Peyer's patch (tissue), 4 donors: ENCODE results near the gene GRWD1. TPM values are rescaled to one million over a fixed set of nuclear protein-coding genes. Genes with fewer than 3 reads are reported as not detected.

ENCODE experiments used
- DNase-seq, 3 donors: peaks; one replicate each; pipeline ENCODE4 v3.0.0-alpha.2; 2017 to 2019
- H3K27ac ChIP-seq, 4 donors: fragments of 200-600 bp; sonication (generic); one replicate each; pipeline ENCODE4 v1.5.1; 2016 to 2019
- H3K27me3 ChIP-seq, 2 donors: fragments of 200-600 bp; sonication (generic); one replicate each; pipeline ENCODE4 v1.5.1; 2019
- H3K36me3 ChIP-seq, 3 donors: fragments of 200-600 bp; sonication (generic); one replicate each; pipeline ENCODE4 v1.5.1; 2016 to 2019
- H3K4me1 ChIP-seq, 4 donors: fragments of 200-600 bp; sonication (generic); one replicate each; pipeline ENCODE4 v1.5.1; 2016 to 2019
- H3K4me3 ChIP-seq, 4 donors: fragments of 200-600 bp; sonication (generic); 1 replicate in 3 of 4; 2 replicates in 1 of 4; pipeline ENCODE4 v1.5.1; 2016 to 2019; ENCODE audit warnings: mild to moderate bottlenecking in 1 of 4
- H3K9me3 ChIP-seq, 4 donors: fragments of 200-600 bp; sonication (generic); one replicate each; pipeline ENCODE4 v1.5.1; 2016 to 2019; ENCODE audit warnings: mild to moderate bottlenecking in 1 of 4
- CTCF ChIP-seq, 6 experiments: fragments of 450-650 bp in 4 of 6; fragments of 200-600 bp in 2 of 6; sonication (generic) in 1 of 6; IDR thresholded peaks; one replicate each; pipeline ENCODE4 v1.5.1; 2017 to 2019; ENCODE audit warnings: antibody characterized with exemption in 6 of 6, mild to moderate bottlenecking in 3 of 6, moderate library complexity in 1 of 6
- POLR2A ChIP-seq, 2 donors: fragments of 450-650 bp; IDR thresholded peaks; one replicate each; pipeline ENCODE4 v1.5.1; 2017; ENCODE audit warnings: antibody characterized with exemption in 2 of 2, mild to moderate bottlenecking in 2 of 2, moderate library complexity in 2 of 2
- total RNA-seq, 4 donors: library from RNA; depleted of rRNA; stranded (reverse); fragments of >200 nt; gene quantifications; one replicate each; pipeline ENCODE4 v1.1.0, GENCODE V29; 2016

GRWD1 gene
- total RNA-seq, 4 donors from 2014 or later = 10.0 to 17.6 (median 15.6) TPM

GRCh38 chr19:48454150-48454730 is 8.5 kb downstream of the GRWD1 start:
- no peak for TF ChIP-seq POLR2A (IDR thresholded peaks at IDR 0.05)
- TF ChIP-seq CTCF (IDR thresholded peaks at IDR 0.05) = no peak
- Histone ChIP-seq H3K4me1 (no peaks in the 10 kb centered on the region), H3K36me3 (peaks cover 0 to 66% (median 0%) of the 10 kb centered on the region in 3 donors), H3K9me3 (no peaks in the 10 kb centered on the region), H3K27ac (no peak overlapping the region), H3K4me3 (no peak overlapping the region), H3K27me3 (no peaks in the 10 kb centered on the region)
- no peak for DNase-seq

DNA sequence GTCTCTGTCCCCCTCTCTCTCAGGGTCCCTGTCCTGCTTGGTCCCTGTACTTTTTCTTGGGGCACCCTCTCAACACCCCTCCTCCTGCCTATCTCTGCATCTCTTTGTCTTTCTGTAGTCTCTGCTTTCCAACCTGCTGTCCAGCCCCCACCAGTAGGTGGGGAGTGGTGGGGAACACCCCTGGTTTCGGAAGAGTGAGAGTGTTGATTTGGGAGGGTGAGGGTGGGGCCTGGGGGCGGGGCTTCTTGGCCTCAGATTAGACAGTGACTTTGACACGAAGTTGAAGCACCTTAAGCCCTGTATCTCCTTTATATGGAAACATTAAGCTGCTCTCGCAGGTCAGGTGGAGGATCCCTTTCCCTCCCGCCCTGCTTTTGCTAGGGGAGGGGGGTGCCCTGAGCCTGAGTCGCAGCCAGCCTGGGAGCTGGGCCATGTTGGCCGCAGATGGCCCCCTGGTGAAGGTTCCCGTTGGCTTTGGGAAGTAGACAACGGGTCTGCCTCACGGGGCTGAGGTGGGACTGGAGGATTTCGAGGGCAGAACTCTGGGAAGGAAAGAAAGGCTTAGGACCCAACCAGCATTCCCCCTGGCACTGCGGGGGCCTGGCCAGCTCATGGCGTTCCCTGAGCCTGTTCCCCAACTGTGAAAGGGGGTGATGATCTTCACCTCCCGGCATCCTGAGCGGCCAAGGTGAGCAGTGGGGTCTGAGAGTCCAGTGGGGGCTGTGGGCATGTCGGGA is 9.6 kb downstream of the GRWD1 start, which contains the start of gene KCNJ14:
Gene KCNJ14, plus strand, starts transcription at position 404 of the 737 bp plus-strand sequence. CDS start 6,151 bp downstream, outside the sequence.
- no peak for TF ChIP-seq POLR2A (IDR thresholded peaks at IDR 0.05)
- TF ChIP-seq CTCF (IDR thresholded peaks at IDR 0.05) = no peak
- Histone ChIP-seq H3K36me3 (peaks cover 0 to 56% (median 0%) of the 10 kb centered on the region in 3 donors), H3K4me3 (no peak within 1 kb of the TSS), H3K9me3 (no peaks in the 10 kb centered on the region), H3K27me3 (no peaks in the 10 kb centered on the region), H3K4me1 (no peaks in the 10 kb centered on the region), H3K27ac (no peak within 1 kb of the TSS)
- no peak for DNase-seq

- H3K4me1 ChIP-seq = no peaks in the 10 kb centered on the region
- H3K36me3 ChIP-seq = peaks cover 0 to 49% (median 0%) of the 10 kb centered on the region in 3 donors
- DNase-seq = no peak
- H3K27ac ChIP-seq = no peak overlapping the region
- no peaks in the 10 kb centered on the region for H3K9me3 ChIP-seq
- TF ChIP-seq POLR2A (IDR thresholded peaks at IDR 0.05) (no peak), CTCF (IDR thresholded peaks at IDR 0.05) (no peak)
- no peaks in the 10 kb centered on the region for H3K27me3 ChIP-seq
- no peak overlapping the region for H3K4me3 ChIP-seq
Observed at GRCh38 chr19:48455908-48456562, 10.3 kb downstream of the GRWD1 start.

GRCh38 chr19:48456864-48457263 is 11.1 kb downstream of the GRWD1 start:
- no peak for TF ChIP-seq CTCF (IDR thresholded peaks at IDR 0.05)
- no peak for TF ChIP-seq POLR2A (IDR thresholded peaks at IDR 0.05)
- H3K36me3 ChIP-seq = peaks cover 0 to 41% (median 0%) of the 10 kb centered on the region in 3 donors
- no peak overlapping the region for H3K27ac ChIP-seq
- no peaks in the 10 kb centered on the region for H3K27me3 ChIP-seq
- H3K9me3 ChIP-seq = no peaks in the 10 kb centered on the region
- no peak overlapping the region for H3K4me3 ChIP-seq
- H3K4me1 ChIP-seq = no peaks in the 10 kb centered on the region
- no peak for DNase-seq

- Histone ChIP-seq H3K27ac (no peak overlapping the region), H3K27me3 (no peaks in the 10 kb centered on the region), H3K9me3 (no peaks in the 10 kb centered on the region), H3K4me1 (no peaks in the 10 kb centered on the region), H3K4me3 (no peak overlapping the region), H3K36me3 (peaks cover 0 to 29% (median 0%) of the 10 kb centered on the region in 3 donors)
- TF ChIP-seq POLR2A (IDR thresholded peaks at IDR 0.05) = no peak
- TF ChIP-seq CTCF (IDR thresholded peaks at IDR 0.05) = no peak
- no peak for DNase-seq
Observed at GRCh38 chr19:48458016-48458415, 12.2 kb downstream of the GRWD1 start.
